Measurements from ENCODE around the gene SLC29A4. TPM values are rescaled to one million over a fixed set of nuclear protein-coding genes. Genes with fewer than 3 reads are reported as not detected.
A peak's percentile ranks its signal among the peaks of the same experiment; 100 is the strongest.
"Not testable (repeated sequence)": the region's sequence is repeated elsewhere in the genome, so short reads cannot be mapped to it uniquely, and the experiment has no call there.

The SLC29A4 gene
- 2.3 and 8.2 TPM in 2 replicates for total RNA-seq

DNA sequence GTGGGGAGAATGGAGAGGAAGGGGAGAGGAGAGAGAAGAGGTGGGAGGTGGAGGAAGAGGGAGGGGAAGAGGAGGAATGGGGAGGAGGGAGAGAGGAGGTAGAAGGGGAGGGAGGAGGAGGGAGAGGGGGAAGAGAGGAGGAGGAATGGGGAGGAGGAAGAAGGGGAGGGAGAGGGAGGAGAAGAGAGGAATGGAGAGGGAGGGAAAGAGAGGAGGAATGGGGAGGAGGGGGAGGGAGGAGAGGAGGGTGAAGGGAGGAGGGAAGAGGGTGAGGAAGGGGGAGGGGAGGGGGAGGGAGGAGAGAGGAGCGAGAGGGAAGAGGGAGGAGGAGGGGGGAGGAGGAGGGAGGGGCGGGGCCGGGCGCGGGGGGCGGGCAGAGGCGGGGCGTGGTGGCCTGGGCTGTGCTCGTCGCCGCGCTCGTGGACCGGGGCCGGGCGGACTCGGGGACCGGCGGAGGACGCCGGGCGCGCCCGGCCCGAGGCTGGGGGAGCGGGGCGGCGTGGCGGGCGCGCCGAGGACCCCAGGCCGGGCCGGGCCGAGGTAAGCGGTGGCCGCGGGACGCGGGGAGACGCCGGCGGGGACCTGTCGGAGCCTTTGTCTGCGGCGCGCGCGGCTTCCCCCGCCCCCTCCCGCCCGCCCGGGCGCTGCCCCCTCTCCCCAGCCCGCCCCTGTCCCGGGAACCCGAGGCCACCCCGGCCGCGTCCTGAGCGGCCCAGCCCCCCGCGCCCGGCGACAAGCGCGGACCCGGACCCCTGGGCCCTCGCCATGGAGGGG is at the start of gene SLC29A4:
SLC29A4 (plus strand) TSS at position 401 of the 774 bp plus-strand sequence. CDS start 4,874 bp downstream, outside the sequence.
- peak within 1 kb of the TSS; percentile 51 for H3K4me3 ChIP-seq (ENCODE audit: low read depth, low read length)
- no peak for TF ChIP-seq CTCF (conservative IDR thresholded peaks at IDR 0.05; ENCODE audit: low read depth, low read length)
- DNase-seq (ENCODE audit: low read depth) = no peak

DNA sequence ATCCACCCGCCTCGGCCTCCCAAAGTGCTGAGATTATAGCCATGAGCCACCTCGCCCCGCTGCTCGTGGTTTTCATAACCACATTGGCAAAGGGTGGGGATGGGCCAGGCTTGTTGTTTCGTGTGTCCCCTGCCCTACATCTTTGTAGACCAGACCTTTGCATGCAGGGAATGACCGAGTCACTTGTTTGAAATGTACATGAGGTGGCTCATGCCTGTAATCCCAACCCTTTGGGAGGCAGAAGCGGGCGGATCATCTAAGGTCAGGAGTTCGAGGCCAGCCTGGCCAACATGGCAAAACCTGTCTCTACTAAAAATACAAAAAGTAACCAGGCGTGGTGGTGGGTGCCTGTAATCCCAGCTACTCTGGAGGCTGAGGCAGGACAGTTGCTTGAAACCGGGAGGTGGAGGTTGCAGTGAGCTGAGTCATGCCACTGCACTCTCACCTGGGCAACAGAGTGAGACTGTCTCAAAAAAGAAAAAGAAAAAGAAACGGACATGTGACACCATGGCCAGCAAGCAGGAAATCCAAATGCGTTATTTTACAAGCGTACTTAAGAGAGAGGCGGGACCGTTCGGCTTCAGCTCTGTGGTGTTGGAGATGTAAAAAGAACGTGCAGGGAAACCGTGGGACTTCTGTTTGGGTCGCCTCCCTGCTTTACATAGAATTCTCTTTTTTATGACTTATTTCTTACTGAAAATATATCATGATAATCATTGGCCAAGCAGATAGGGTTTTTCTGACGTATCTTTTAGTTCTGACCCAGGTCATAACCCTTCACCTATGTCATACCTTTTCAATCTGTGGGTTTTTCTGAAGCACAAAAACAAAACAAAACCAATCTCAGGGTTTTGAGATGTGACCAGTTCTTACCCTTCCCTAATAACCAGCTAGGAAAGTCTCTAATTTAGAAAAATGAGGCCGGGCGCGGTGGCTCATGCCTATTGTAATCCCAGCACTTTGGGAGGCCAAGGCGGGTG is 47.6 kb upstream of the SLC29A4 start:
- no peak overlapping the region for H3K4me3 ChIP-seq (ENCODE audit: low read depth, low read length)
- DNase-seq (ENCODE audit: low read depth) = no peak
- no peak for TF ChIP-seq CTCF (conservative IDR thresholded peaks at IDR 0.05; ENCODE audit: low read depth, low read length)

DNA sequence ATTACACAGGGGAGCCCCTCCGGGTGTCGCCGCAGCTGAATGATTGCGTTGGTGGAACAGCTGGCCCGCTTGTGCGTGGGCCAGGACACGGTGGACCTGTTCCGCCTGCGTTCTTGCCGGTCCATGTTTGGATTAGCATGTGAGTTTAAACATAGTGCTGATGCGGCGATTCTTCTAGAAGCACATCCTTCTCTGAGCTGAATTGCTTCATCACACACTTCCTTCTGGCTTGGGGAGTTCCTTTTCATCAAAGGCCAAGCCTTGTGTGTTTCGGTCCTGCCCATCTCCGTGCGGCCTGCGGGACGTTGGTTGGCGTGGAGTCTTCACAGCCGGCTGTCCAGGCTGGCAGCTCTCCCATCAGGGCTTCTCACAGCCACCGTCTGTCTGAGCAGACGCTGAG is 45.5 kb upstream of the SLC29A4 start:
- DNase-seq (ENCODE audit: low read depth) = no peak
- TF ChIP-seq CTCF (conservative IDR thresholded peaks at IDR 0.05; ENCODE audit: low read depth, low read length) = no peak

GRCh38 chr7:5238500-5238899 is 44.2 kb upstream of the SLC29A4 start:
- H3K4me3 ChIP-seq (ENCODE audit: low read depth, low read length) = no peak overlapping the region
- DNase-seq (ENCODE audit: low read depth) = no peak

More for the DNA sequence above, 45.5 kb upstream of the SLC29A4 start:
- H3K4me3 ChIP-seq (ENCODE audit: low read depth, low read length) = no peak overlapping the region

GRCh38 chr7:5243261-5243660 is 39.5 kb upstream of the SLC29A4 start:
- no peak for TF ChIP-seq CTCF (conservative IDR thresholded peaks at IDR 0.05; ENCODE audit: low read depth, low read length)
- DNase-seq (ENCODE audit: low read depth) = no peak
- no peak overlapping the region for H3K4me3 ChIP-seq (ENCODE audit: low read depth, low read length)

More at GRCh38 chr7:5238500-5238899, 44.2 kb upstream of the SLC29A4 start:
- TF ChIP-seq CTCF (conservative IDR thresholded peaks at IDR 0.05; ENCODE audit: low read depth, low read length) = no peak

DNA sequence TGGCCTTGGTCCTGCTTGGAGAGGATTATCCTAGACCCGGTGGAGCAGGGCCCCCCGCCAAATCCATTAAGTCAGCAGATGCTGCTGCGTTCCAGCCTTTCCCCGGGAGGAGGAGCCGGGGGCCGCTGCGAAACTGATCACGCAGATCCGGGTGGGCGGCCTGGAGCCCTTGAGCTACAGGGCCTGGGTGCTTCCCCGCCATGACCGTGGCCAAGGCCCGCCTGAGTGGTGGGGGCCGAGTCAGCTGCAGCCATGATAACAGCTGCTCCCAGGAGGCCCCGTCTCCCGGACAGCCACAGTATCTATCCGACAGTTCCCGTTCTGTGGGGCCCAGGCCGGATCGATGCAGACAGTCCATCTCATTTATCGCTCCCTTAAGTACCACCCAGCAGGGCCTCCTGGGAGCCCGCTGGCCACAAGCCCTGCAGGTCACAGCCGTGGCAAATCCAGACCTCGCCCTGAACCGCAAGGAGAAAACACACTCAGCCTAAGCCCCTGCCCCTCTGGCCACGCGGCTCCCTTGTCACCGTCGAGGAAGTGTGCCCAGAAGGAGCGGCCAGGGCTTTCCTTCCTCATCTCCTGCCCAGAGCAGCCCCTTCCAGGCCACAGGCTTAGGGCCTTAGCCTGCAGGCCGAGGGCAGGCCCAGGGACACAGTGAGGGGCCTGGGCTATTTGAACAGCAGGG is 34.4 kb upstream of the SLC29A4 start:
- no peak overlapping the region for H3K4me3 ChIP-seq (ENCODE audit: low read depth, low read length)
- no peak for DNase-seq (ENCODE audit: low read depth)
- no peak for TF ChIP-seq CTCF (conservative IDR thresholded peaks at IDR 0.05; ENCODE audit: low read depth, low read length)

DNA sequence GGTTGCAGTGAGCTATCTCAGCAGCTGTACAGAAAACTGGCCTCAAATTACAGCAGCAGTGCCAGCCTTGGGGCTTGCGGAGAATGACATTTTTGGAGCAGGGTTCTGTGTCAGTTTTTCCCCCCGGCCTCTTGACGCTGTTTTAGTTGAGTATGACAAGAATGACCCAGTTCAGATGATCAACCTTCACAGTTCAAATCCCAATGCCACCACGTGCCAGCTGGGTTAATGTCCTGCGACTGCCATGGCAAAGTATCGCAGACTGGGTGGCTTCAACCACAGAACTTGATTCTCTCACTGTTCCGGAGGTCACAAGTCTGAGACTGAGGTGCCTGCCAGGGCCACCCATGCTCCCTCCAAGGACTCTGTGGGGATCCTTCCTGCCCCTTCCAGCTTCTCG is 32.0 kb upstream of the SLC29A4 start:
- not testable (repeated sequence) for DNase-seq (ENCODE audit: low read depth); H3K4me3 ChIP-seq (ENCODE audit: low read depth, low read length)

- not testable (repeated sequence) for H3K4me3 ChIP-seq (ENCODE audit: low read depth, low read length); DNase-seq (ENCODE audit: low read depth)
These were observed 29.2 kb upstream of the SLC29A4 start for GRCh38 chr7:5253529-5253928.

- not testable (repeated sequence) for H3K4me3 ChIP-seq (ENCODE audit: low read depth, low read length); DNase-seq (ENCODE audit: low read depth)
These were observed 28.4 kb upstream of the SLC29A4 start for GRCh38 chr7:5254371-5254770.
